Spleen (tissue), 11 donors: Measurements from ENCODE around the gene LRRC15. TPM values are rescaled to one million over a fixed set of nuclear protein-coding genes. Genes with fewer than 3 reads are reported as not detected.

Experiments used
- DNase-seq: peaks from one replicate; pipeline ENCODE4 v3.0.0-alpha.2; 2020
- H3K27ac ChIP-seq, 8 donors: fragments of 200-600 bp; sonication (generic) in 7 of 8; 1 replicate in 4 of 8; 2 replicates in 4 of 8; pipeline versions ENCODE4 v1.5.0 to v1.8.0; 2016 to 2021; ENCODE audit warnings: inconsistent platforms in 4 of 8, mild to moderate bottlenecking in 4 of 8, moderate library complexity in 1 of 8
- H3K27me3 ChIP-seq, 7 donors: fragments of 200-600 bp; sonication (generic) in 6 of 7; replicated peaks in 1 of 7; 1 replicate in 4 of 7; 2 replicates in 3 of 7; pipeline versions ENCODE4 v1.5.0 to v1.8.0; 2016 to 2021; ENCODE audit warnings: inconsistent platforms in 3 of 7, mild to moderate bottlenecking in 1 of 7
- H3K36me3 ChIP-seq, 6 donors: fragments of 200-600 bp; sonication (generic) in 5 of 6; 1 replicate in 4 of 6; 2 replicates in 2 of 6; pipeline versions ENCODE4 v1.5.0 to v1.8.0; 2016 to 2021; ENCODE audit warnings: inconsistent platforms in 2 of 6
- H3K4me1 ChIP-seq, 6 donors: fragments of 200-600 bp; sonication (generic) in 5 of 6; 1 replicate in 3 of 6; 2 replicates in 3 of 6; pipeline versions ENCODE4 v1.5.0 to v1.8.0; 2016 to 2021; ENCODE audit warnings: inconsistent platforms in 3 of 6
- H3K4me3 ChIP-seq, 8 donors: fragments of 200-600 bp; sonication (generic) in 7 of 8; 1 replicate in 4 of 8; 2 replicates in 4 of 8; pipeline versions ENCODE4 v1.5.0 to v1.8.0; 2016 to 2021; ENCODE audit warnings: inconsistent platforms in 4 of 8, mild to moderate bottlenecking in 4 of 8, moderate library complexity in 2 of 8
- H3K9me3 ChIP-seq, 8 donors: fragments of 200-600 bp; sonication (generic) in 7 of 8; 1 replicate in 4 of 8; 2 replicates in 4 of 8; pipeline versions ENCODE4 v1.5.0 to v1.8.0; 2016 to 2021; ENCODE audit warnings: inconsistent platforms in 4 of 8
- POLR2A ChIP-seq, 3 donors: fragments of 450-650 bp; IDR thresholded peaks; one replicate each; pipeline ENCODE4 v1.5.1; 2017; ENCODE audit warnings: antibody characterized with exemption in 3 of 3, mild to moderate bottlenecking in 1 of 3
- POLR2AphosphoS5 ChIP-seq, 3 donors: sonication (generic); formaldehyde crosslinking; IDR thresholded peaks; one replicate each; pipeline ENCODE4 v1.5.1; 2017; ENCODE audit warnings: antibody characterized with exemption in 3 of 3
- WGBS, 5 donors: extraction: QIAGEN DNeasy Blood & Tissue Kit in 3 of 5; methylation state at CpG; one replicate each; pipeline versions ENCODE4 v1.1.5 to v1.1.7; 2013 to 2018; 5-methylcytosine and 5-hydroxymethylcytosine counted together
- intact Hi-C: fragments of 100-400 bp; cut with DNase I; formaldehyde crosslinking; loops from one replicate; pipeline ENCODE4 v1.15.0; 2023; ENCODE audit warnings: low total_unique reads
- polyA plus RNA-seq, 3 donors: library from polyadenylated mRNA; stranded (reverse); fragments of 200-250 nt; gene quantifications; one replicate each; pipeline ENCODE4 v1.2.1, GENCODE V29; 2013
- total RNA-seq, 7 donors: library from RNA; depleted of rRNA in 3 of 7; stranded (reverse); fragments of >200 nt in 3 of 7; fragmentation: NEBNext Ultra II Directional in 4 of 7; extraction: Animal tissue kit (Norgen Biotek cat#: 25700) in 4 of 7; gene quantifications; one replicate each; pipeline versions ENCODE4 v1.1.0 to v1.2.1, GENCODE V29; 2016 to 2021
- TF ChIP-seq, protein P1 (sequence below), 11 experiments: fragments of 200-600 bp in 7 of 11; fragments of 450-650 bp in 4 of 11; sonication (generic) in 4 of 11; IDR thresholded peaks in 8 of 11; conservative IDR thresholded peaks in 3 of 11; 1 replicate in 7 of 11; 2 replicates in 4 of 11; pipeline versions ENCODE4 v1.4.0 to v1.8.0; 2016 to 2021; ENCODE audit warnings: antibody characterized with exemption in 11 of 11, inconsistent platforms in 4 of 11, mild to moderate bottlenecking in 1 of 11
- donor health status: healthy with polysubstance abuse.
- donor health status: DM: no; HTN: no; CAD: no; lungs with moderate emphysema.
- donor health status: DM: no; HTN: no; CAD: no.
- donor health status: Bipolar disorder and iron deficiency.
- donor health status: healthy.
- donor health status: DM: no; HTN: no; CAD: no.
- donor health status: DM: yes; HTN: yes; CAD: no.

The LRRC15 gene
- total and polyA plus RNA-seq, 10 donors: 0.09 to 1.1 (median 0.35) TPM; not detected in 1

DNA sequence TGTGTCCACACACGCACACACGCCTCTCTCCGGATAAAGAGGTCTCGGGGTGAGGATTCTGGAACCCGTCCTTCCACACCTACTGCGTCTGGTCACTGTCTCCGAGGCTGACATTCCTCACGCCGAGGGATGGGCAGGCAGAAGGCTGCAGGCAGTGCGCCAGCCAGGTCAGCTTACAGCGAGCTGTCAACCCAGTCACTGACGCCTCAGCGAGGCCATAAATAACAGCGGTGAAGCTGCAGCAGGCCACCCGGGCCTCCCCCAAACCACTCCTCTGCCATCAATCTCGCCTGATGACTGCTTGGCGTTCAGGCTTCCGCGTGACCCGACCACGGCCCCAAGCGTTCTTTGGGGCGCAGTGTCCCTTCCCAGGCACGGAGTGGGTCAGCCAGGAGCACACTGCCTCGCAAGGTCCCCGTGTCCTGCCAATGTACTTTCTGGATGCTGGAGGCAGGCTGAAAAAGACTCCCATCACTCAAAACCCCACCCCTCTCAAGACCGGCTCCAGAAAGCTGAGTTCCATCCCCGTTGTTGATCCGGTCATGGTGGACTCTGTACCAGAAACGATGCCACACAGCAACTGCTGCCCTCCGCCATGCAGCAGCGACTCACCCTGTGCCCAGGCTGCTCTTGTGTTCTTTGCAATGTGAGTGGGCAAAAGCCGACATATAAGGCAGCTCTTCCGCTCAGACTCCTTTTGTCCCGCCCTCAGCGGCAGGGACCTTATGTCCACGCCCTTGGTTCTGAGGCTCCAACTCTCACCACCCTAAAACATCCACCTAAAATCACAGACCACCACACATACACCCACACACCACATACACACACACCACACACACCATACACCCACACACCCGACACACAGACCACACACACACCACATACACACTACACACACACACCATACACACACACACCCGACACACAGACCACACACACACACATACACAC is 45.5 kb downstream of the LRRC15 start:
- TF ChIP-seq POLR2AphosphoS5 (IDR thresholded peaks at IDR 0.05) (peak in 2 of 3 donors; percentile 35 to 68), POLR2A (IDR thresholded peaks at IDR 0.05) (no peak)
- TF ChIP-seq, protein P1, sequence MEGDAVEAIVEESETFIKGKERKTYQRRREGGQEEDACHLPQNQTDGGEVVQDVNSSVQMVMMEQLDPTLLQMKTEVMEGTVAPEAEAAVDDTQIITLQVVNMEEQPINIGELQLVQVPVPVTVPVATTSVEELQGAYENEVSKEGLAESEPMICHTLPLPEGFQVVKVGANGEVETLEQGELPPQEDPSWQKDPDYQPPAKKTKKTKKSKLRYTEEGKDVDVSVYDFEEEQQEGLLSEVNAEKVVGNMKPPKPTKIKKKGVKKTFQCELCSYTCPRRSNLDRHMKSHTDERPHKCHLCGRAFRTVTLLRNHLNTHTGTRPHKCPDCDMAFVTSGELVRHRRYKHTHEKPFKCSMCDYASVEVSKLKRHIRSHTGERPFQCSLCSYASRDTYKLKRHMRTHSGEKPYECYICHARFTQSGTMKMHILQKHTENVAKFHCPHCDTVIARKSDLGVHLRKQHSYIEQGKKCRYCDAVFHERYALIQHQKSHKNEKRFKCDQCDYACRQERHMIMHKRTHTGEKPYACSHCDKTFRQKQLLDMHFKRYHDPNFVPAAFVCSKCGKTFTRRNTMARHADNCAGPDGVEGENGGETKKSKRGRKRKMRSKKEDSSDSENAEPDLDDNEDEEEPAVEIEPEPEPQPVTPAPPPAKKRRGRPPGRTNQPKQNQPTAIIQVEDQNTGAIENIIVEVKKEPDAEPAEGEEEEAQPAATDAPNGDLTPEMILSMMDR (IDR thresholded peaks at IDR 0.05 in 8 of 11, conservative IDR thresholded peaks at IDR 0.05 in 3 of 11): no peak
- Histone ChIP-seq H3K27ac (peak overlapping the region in 1 of 8 donors; percentile 7), H3K36me3 (no peaks in the 10 kb centered on the region), H3K4me3 (peak overlapping the region; percentile 0 to 55 (median 18)), H3K27me3 (peaks cover 0 to 44% (median 0%) of the 10 kb centered on the region in 7 donors), H3K4me1 (peaks cover 0 to 19% (median 3%) of the 10 kb centered on the region in 6 donors), H3K9me3 (peaks cover 0 to 11% (median 5%) of the 10 kb centered on the region in 8 donors)
- intact Hi-C loops: no loop called here
- no peak for DNase-seq
- 22 to 35% (median 24%) methylated on average over 31 to 39 of the region's 39 CpGs for WGBS, 5 donors

DNA sequence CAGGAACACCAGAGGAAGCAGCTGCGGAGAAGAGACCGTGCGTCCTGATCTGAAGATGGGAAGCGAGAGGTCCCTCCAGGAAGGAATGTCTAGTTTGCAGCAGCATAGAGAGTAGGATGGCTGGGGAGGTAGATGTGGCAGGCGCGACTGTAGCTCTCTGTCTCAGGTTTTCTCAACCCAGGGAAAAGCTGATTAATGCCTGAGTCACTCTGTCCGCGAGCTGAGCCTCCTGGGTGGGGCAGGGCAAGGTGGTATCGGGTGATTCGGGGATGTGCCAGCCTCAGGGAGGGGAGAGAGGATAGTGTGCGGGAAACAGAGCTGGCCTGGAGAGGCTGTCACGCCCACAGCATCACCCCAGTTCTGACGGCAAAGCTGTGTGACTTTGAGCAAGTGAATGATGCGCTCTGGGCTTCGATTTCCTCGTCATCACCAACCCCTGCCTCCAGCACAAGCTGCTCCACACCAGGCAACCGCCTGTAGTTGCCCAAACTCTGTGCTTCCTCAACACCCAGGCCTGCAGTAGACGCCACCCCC is 46.8 kb downstream of the LRRC15 start:
- peaks cover 0 to 56% (median 3%) of the 10 kb centered on the region in 7 donors for H3K27me3 ChIP-seq
- H3K27ac ChIP-seq: no peak overlapping the region
- DNase-seq: no peak
- peak overlapping the region in 1 of 8 donors; percentile 35 for H3K4me3 ChIP-seq
- intact Hi-C loops: no loop called here
- 67 to 75% (median 70%) methylated on average over 17 to 18 of the region's 18 CpGs for WGBS, 5 donors
- peaks cover 0 to 19% (median 3%) of the 10 kb centered on the region in 6 donors for H3K4me1 ChIP-seq
- peaks cover 0 to 21% (median 15%) of the 10 kb centered on the region in 8 donors for H3K9me3 ChIP-seq
- H3K36me3 ChIP-seq: no peaks in the 10 kb centered on the region
- no peak for TF ChIP-seq POLR2A (IDR thresholded peaks at IDR 0.05)
- TF ChIP-seq POLR2AphosphoS5 (IDR thresholded peaks at IDR 0.05): no peak
- TF ChIP-seq, protein P1 (IDR thresholded peaks at IDR 0.05 in 8 of 11, conservative IDR thresholded peaks at IDR 0.05 in 3 of 11): no peak

DNA sequence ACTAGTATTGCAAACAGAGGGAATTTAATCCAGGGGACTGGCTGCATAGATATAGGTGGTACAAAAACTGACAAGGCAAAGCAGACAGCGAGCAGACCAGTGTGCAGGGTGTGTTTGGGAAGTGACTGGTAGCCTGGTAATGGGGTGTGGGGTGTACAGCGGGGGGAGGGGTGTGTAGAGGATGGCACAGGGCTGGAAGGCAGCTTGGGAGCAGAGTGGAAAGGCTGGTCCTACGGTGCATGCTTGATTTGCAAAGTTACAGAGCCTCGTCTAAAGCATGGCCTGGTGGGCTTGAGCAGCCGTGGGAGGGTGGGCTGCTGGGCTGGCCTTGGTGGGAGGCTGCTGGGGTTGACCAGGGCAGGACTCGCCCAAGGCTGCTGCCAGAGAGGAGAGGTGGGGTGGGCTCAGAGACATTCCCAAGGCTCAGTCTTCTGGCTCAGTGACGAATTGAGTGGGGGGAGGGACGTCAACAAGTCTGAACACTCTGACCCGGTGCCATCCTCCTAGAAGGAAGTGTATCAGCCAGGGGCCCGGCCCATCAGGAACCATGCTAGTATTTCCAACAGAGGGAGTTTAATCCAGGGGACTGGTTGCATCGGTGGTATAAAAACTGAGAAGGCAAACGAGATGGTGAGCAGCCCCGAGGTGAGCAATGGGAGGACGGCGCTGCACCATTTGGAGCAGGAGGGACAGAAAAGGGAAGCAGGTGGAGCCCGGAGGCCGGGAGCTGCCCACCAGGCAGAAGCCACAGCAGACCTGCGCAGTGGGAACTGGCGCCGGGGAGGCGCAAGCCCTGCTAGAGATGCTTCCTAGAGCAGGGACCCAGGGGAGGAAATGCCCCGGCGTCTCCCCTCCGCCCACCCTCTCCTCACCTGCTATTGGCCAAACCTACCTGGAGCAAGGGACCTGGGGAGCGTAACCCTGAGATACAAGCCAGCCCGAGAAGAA is 47.6 kb downstream of the LRRC15 start:
- H3K27me3 ChIP-seq: peaks cover 0 to 63% (median 6%) of the 10 kb centered on the region in 7 donors
- no peak for DNase-seq
- no peak overlapping the region for H3K27ac ChIP-seq
- intact Hi-C loops: no loop called here
- peak overlapping the region in 1 of 8 donors; percentile 35 for H3K4me3 ChIP-seq
- peaks cover 0 to 19% (median 3%) of the 10 kb centered on the region in 6 donors for H3K4me1 ChIP-seq
- 70 to 81% (median 76%) methylated on average over 23 to 26 of the region's 26 CpGs for WGBS, 5 donors
- H3K36me3 ChIP-seq: no peaks in the 10 kb centered on the region
- TF ChIP-seq, protein P1 (IDR thresholded peaks at IDR 0.05 in 8 of 11, conservative IDR thresholded peaks at IDR 0.05 in 3 of 11): no peak
- TF ChIP-seq POLR2AphosphoS5 (IDR thresholded peaks at IDR 0.05) (no peak), POLR2A (IDR thresholded peaks at IDR 0.05) (no peak)
- peaks cover 0 to 21% (median 15%) of the 10 kb centered on the region in 8 donors for H3K9me3 ChIP-seq
